GM18951 (cell line): ENCODE measurements around the gene ANKRD16.
"Not testable (repeated sequence)": the region's sequence is repeated elsewhere in the genome, so short reads cannot be mapped to it uniquely, and the experiment has no call there.

ENCODE experiments used
- POLR2A ChIP-seq: IDR thresholded peaks from 4 replicates; pipeline ENCODE4 v1.6.1; 2011; ENCODE audit warnings: mild to moderate bottlenecking; ENCODE audit not compliant: insufficient read length, insufficient read depth; ENCODE audit errors: extremely low read depth
- in situ Hi-C: fragments of 300-500 bp; cut with MboI; formaldehyde crosslinking; loops from one replicate; pipeline ENCODE4 v1.12.0; 2022; ENCODE audit warnings: low sequenced_read_pairs, mixed read lengths, inconsistent platforms; ENCODE audit not compliant: unreplicated experiment

The ANKRD16 gene

DNA sequence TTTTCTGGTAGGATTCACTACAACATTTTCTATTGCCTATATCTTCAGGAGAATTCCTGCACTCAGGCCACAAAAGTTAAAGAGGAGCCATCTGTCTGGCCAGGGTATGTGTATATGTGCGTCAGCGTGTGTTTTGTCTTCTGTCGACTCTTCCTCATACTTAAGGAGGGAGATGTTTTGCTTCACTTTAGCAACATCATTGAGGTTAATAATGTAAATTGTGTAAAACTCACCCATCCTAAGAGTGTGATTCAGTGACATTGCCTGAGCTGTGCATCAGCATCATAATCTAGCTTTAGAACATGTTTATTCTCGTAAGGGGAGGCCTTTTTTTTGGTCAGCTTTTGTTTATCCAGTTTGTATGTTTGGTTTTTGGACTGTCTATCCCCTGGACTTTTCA lies 24.0 kb upstream of the ANKRD16 start:
- in situ Hi-C loops = no loop called here
- no peak for TF ChIP-seq POLR2A

DNA sequence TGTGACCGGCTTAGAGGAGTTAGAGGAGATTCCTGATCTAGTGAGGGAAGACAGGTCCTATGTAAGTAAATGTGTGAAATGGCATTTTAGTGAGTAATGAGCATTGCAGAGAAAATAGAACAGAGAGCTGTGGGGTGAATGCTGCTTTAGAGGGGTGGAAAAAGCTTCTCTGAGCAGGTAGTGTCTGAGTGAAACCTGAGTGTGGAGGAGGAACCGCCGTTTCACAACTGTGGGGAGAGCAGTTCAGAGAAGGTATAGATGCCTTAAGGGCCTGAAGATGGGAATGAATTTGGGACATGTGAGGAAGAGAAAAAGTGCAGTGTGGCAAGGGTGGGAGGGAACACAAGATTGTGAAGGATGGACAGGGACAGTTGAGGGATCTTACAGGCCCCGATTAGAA lies 22.0 kb upstream of the ANKRD16 start:
- no peak for TF ChIP-seq POLR2A
- in situ Hi-C loops = no loop called here

DNA sequence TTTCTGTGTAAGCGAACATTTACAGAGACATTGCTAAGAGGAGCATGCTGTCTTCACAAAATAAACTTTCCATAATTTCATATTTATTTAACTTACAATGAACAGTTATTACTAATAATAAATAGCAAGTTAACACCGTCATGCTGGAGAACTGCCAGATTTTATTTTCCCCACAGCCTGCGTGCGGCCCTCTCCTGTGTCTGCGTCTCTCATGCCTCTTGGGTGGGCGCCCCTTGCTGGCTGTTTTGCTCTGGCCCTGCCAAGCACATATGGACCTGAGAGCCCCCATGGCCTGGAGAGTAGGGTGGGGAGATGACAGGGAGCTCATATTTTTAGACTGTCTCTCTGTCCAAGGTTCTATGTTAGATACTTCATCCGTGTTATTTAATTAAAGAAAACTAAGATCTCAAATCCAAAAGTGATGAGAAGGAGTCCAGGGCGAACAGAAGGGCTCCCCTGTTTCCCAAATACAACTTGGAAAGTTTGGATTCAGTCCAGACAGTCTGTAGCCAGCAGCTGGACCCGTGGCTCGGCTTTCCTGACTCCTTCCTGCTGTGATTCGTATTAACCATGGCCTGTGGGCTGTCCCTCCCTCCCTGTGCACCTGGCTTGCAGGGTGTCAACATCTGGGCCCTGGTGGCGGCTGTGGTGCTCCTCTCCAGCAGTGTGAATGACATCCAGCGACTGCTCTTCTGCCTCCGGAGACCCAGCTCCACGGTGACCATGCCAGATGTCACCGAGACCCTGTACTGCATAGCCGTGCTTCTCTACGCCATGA lies 20.8 kb upstream of the ANKRD16 start:
- no peak for TF ChIP-seq POLR2A
- in situ Hi-C loops = no loop called here

DNA sequence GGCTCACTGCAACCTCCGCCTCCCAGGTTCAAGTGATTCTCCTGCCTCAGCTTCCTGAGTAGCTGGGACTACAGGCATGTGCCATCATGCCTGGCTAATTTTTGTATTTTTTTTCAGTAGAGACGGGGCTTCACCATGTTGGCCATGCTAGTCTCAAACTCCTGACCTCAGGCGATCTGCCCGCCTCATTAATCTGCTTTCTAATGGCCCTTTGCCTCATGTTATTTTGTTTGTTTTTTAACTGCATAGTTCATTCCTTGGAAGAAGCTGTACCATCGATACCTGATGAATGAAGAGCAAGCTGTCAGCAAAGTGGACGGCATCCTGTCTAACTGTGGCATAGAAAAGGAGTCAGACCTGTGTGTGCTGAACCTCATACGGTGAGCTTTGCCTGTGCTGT lies 19.0 kb upstream of the ANKRD16 start:
- in situ Hi-C loops = not testable (repeated sequence)

DNA sequence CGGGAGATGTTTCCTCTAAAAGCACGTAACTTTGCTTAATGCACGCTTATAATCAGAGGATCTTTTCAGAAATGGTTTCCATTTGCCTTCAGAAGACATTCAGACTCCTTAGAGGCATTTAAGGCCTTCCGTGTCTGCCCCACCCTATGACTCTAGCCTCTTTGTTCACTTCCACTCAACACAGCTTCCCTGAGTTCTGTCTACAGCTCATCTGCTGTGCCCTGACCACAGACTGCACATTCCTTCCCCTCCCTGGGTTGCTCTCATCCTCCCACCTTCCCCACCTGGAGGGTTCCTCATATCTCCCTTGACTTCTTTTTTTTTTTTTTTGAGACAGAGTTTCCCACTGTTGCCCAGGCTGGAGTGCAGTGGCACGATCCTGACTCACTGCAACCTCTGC lies 17.0 kb upstream of the ANKRD16 start:
- no peak for TF ChIP-seq POLR2A
- in situ Hi-C loops = no loop called here

DNA sequence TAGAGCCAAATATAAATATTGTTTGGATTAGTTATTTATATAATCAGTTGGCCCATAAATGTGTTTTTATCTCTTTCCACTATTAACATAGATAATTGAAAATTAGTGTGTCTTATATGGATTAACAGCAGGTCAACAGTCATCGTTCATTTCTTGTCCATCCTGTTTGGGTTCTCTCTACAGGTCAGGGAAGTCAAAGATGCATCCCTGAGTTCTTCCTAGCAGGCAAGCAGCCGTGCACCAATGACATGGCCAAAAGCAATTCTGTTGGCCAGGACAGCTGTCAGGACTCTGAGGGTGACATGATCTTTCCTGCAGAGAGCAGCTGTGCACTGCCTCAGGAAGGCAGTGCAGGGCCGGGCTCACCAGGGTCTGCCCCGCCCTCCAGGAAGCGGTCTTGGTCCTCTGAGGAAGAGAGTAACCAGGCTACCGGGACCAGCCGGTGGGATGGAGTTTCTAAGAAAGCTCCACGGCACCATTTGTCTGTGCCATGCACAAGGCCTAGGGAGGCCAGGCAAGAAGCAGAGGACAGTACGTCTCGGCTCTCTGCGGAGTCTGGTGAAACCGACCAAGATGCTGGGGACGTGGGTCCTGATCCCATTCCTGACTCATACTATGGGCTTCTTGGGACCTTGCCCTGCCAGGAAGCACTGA lies 16.3 kb upstream of the ANKRD16 start:
- no peak for TF ChIP-seq POLR2A
- in situ Hi-C loops = no loop called here

DNA sequence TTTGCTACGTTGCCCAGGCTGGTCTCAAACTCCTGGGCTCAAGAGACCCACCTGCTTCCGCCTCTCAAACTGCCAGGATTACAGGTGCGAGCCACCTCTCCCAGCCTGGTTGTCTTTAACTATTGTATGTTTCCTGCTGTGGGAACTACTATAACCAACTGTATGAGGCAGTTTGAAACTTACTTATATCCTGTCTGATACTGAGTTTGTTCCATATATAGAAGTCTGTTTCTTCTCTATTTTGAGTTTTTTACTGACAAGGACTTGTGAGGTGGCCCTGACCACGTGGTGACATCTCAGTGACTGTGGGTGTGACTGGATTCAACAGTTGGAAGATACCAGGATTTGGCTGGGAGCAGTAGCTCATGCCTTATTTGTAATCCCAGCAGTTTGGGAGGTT lies 14.5 kb upstream of the ANKRD16 start:
- in situ Hi-C loops = no loop called here
- no peak for TF ChIP-seq POLR2A

DNA sequence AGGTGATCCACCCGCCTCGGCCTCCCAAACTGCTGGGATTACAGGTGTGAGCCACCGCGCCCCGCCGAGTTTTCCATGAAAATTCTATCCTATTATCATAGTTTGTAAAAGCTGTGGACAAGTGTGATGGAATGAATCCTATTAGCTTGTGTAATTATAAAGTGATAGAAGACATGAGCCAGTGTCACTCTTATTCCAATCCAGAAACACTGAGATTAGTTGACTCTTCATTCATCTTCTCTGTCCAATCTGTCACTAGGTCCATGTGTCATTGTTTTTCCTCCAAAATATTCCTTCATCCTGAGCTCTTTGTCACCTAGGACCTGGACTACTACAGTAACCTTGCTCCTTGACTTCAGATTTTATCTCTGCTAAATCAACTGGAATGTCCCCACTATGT lies 13.9 kb upstream of the ANKRD16 start:
- in situ Hi-C loops = no loop called here
- TF ChIP-seq POLR2A = no peak

DNA sequence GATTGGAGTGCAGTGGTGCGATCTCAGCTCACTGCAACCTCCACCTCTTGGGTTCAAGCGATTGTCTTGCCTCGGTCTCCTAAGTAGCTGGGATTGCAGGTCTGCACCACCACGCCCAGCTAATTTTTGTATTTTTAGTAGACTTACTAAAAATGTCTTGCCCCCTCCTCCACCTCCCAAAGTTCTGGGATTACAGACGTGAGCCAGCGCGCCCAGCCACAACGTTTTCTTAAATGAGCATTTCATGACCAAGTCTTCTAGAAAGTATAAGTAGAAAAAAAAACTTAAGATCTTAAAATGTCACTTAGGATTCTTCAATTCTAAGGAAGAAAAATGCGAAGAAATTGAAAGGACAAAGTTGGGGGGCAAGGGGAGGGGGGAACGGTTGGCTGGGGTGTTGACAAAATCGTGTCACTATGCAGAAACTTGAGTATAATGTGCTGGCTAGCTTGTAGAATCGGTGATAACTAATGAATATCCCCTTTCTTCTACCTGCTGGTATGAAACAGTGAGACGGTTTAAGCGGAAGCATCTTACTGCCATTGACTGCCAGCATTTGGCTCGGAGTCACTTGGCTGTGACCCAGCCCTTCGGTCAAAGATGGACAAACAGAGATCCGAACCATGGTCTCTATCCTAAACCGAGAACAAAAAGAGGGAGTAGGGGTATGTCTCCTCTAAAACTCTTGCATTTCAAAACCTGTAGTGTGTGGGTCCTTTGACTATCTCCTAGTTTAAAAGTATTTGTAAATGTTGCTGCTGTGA lies 13.0 kb upstream of the ANKRD16 start:
- no peak for TF ChIP-seq POLR2A
- in situ Hi-C loops = no loop called here

DNA sequence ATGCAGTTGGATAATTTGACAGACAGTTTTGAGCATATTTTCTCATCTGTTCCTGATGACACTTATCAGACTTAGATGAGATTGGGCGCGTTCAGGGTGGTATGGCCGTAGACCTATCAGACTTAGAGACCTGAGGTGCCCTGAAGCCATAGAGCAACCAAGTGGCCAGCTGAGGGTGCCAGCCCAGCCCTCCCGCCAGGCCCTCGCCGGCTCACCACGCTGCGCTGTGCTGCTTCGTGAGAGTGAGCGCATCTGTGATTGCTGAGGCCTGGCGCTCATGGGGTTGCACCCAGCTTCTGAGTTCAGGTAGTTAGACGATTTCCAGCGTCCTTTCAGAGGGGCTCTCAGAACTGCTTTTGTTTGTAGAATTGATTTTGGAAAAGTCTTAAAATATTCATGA lies 10.6 kb upstream of the ANKRD16 start:
- in situ Hi-C loops = no loop called here
- TF ChIP-seq POLR2A = no peak

DNA sequence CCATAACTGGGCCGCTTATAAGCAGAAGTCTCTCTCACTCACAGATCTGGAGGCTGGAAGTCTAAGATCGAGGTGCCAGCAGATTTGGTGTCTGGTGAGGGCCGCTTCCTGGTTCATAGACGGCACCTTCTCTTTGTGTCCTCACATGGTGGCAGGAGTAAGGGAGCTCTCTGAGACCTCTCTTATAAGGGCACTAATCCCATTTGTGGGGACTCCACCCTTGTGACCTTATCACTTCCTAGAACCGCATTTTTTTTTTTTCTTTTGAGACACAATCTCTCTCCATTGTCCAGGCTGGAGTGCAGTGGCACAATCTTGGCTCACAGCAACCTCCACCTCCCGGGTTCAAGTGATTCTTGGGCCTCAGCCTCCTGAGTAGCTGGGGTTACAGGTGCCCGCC lies 8.5 kb upstream of the ANKRD16 start:
- TF ChIP-seq POLR2A = no peak
- in situ Hi-C loops = loop anchor here (25.0 kb wide), 1 partner anchor 461 kb away; no protein-coding TSS in a partner anchor

DNA sequence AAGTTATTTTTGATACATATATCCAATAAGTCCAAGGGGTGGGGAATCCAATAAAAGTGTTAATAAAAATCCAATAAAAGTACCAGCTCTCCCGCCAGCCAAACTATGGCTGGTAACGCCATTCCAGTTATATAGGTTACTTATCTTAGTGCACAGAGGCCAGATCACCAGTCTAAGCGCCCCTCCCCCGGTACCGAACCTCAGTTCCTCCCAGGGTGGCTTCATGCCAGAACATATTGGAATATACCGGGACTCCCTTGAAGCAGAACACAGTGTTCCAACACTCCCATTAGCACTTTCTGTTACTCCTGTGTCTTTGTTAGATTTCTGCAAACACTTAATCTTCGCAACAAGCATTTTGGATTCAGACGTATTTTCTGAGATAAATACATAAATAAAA lies 7.8 kb upstream of the ANKRD16 start:
- in situ Hi-C loops = loop anchor here (25.0 kb wide), 1 partner anchor 460 kb away; no protein-coding TSS in a partner anchor
- TF ChIP-seq POLR2A = no peak

DNA sequence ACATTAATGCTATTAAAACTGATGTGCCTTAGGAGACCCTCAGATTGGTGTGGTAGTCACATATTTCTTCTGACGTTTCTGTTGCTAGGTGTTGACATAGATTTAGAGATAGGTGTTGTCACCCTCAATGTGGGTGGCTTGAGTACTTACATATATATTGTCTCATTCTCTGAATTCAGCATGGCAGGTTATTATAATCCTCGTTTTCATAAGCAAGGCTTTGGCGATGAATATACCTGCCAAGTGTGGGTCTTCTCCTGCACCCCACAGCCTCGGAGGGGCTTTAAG lies 7.3 kb upstream of the ANKRD16 start:
- in situ Hi-C loops = loop anchor here (25.0 kb wide), 1 partner anchor 460 kb away; no protein-coding TSS in a partner anchor
- TF ChIP-seq POLR2A = no peak
